Astrocyte (in vitro differentiated cells and primary cell): ENCODE measurements around the gene HEXIM2. TPM values are rescaled to one million over a fixed set of nuclear protein-coding genes. Genes with fewer than 3 reads are reported as not detected.

ENCODE experiments used
- DNase-seq: peaks from one replicate; pipeline ENCODE4 v3.0.0-alpha.2; 2010; ENCODE audit warnings: low read depth
- FAIRE-seq: peaks from 2 replicates; lab custom pipeline; 2011; peaks lifted over from hg19 to GRCh38; lab: Jason Lieb, UNC
- H2AFZ ChIP-seq: 2 replicates; pipeline ENCODE4 v1.6.0; 2012; ENCODE audit warnings: low read depth, low read length, inconsistent platforms
- H3K27ac ChIP-seq: 2 replicates; pipeline ENCODE4 v1.5.1; 2011; ENCODE audit warnings: low read depth, low read length, inconsistent platforms
- H3K27me3 ChIP-seq: 2 replicates; pipeline ENCODE4 v1.6.0; 2011; ENCODE audit warnings: low read length, inconsistent platforms; ENCODE audit not compliant: insufficient read depth
- H3K36me3 ChIP-seq: 2 replicates; pipeline ENCODE4 v1.5.1; 2011; ENCODE audit warnings: low read length, inconsistent platforms; ENCODE audit not compliant: insufficient read depth
- H3K4me1 ChIP-seq: 2 replicates; pipeline ENCODE4 v1.5.1; 2011; ENCODE audit warnings: low read length, inconsistent platforms; ENCODE audit not compliant: insufficient read depth
- H3K4me2 ChIP-seq: 2 replicates; pipeline ENCODE4 v1.6.0; 2012; ENCODE audit warnings: low read length, inconsistent platforms
- H3K4me3 ChIP-seq: 2 replicates; pipeline ENCODE4 v1.5.1; 2011; ENCODE audit warnings: low read depth, mild to moderate bottlenecking, low read length, inconsistent platforms; ENCODE audit not compliant: insufficient read depth
- H3K79me2 ChIP-seq: 2 replicates; pipeline ENCODE4 v1.6.0; 2012; ENCODE audit warnings: mild to moderate bottlenecking, low read length, inconsistent platforms; ENCODE audit not compliant: insufficient read depth
- H3K9ac ChIP-seq: 2 replicates; pipeline ENCODE4 v1.6.0; 2012; ENCODE audit warnings: mild to moderate bottlenecking, low read length, inconsistent platforms
- H3K9me3 ChIP-seq: 2 replicates; pipeline ENCODE4 v1.5.1; 2012; ENCODE audit warnings: low read depth, mild to moderate bottlenecking, low read length, inconsistent platforms; ENCODE audit not compliant: insufficient read depth
- H4K20me1 ChIP-seq: 2 replicates; pipeline ENCODE4 v1.6.0; 2012; ENCODE audit warnings: low read length, inconsistent platforms; ENCODE audit not compliant: insufficient read depth
- H3K27ac Mint-ChIP-seq: one replicate; pipeline ENCODE4 v1.8.0; 2021; ENCODE audit warnings: mild to moderate bottlenecking, mixed read lengths; ENCODE audit not compliant: unreplicated experiment
- H3K27me3 Mint-ChIP-seq: one replicate; pipeline ENCODE4 v1.8.0; 2021; ENCODE audit warnings: low read depth, mixed read lengths; ENCODE audit not compliant: unreplicated experiment
- H3K36me3 Mint-ChIP-seq: one replicate; pipeline ENCODE4 v1.8.0; 2021; ENCODE audit warnings: low read depth, mixed read lengths; ENCODE audit not compliant: unreplicated experiment
- H3K4me1 Mint-ChIP-seq: one replicate; pipeline ENCODE4 v1.8.0; 2021; ENCODE audit warnings: low read depth, mixed read lengths; ENCODE audit not compliant: unreplicated experiment
- H3K4me3 Mint-ChIP-seq: one replicate; pipeline ENCODE4 v1.8.0; 2021; ENCODE audit warnings: mild to moderate bottlenecking, moderate library complexity, mixed read lengths; ENCODE audit not compliant: unreplicated experiment
- H3K9me3 Mint-ChIP-seq: one replicate; pipeline ENCODE4 v1.8.0; 2021; ENCODE audit warnings: mild to moderate bottlenecking, mixed read lengths; ENCODE audit not compliant: unreplicated experiment
- CTCF ChIP-seq: IDR thresholded peaks from 2 replicates; pipeline ENCODE4 v1.5.1; 2011; ENCODE audit warnings: low read depth, mild to moderate bottlenecking, inconsistent platforms, low read length, moderate library complexity; ENCODE audit not compliant: insufficient read depth
- EZH2 ChIP-seq: IDR thresholded peaks from 2 replicates; pipeline ENCODE4 v1.6.1; 2012; ENCODE audit warnings: mild to moderate bottlenecking, low read length, inconsistent platforms; ENCODE audit not compliant: insufficient read depth
- total RNA-seq: library from RNA; stranded (reverse); gene quantifications from 2 replicates; pipeline ENCODE4 v1.2.1, GENCODE V29; 2021

The HEXIM2 gene
- total RNA-seq, 1 donor from 2014 or later, result 9.0 TPM

DNA sequence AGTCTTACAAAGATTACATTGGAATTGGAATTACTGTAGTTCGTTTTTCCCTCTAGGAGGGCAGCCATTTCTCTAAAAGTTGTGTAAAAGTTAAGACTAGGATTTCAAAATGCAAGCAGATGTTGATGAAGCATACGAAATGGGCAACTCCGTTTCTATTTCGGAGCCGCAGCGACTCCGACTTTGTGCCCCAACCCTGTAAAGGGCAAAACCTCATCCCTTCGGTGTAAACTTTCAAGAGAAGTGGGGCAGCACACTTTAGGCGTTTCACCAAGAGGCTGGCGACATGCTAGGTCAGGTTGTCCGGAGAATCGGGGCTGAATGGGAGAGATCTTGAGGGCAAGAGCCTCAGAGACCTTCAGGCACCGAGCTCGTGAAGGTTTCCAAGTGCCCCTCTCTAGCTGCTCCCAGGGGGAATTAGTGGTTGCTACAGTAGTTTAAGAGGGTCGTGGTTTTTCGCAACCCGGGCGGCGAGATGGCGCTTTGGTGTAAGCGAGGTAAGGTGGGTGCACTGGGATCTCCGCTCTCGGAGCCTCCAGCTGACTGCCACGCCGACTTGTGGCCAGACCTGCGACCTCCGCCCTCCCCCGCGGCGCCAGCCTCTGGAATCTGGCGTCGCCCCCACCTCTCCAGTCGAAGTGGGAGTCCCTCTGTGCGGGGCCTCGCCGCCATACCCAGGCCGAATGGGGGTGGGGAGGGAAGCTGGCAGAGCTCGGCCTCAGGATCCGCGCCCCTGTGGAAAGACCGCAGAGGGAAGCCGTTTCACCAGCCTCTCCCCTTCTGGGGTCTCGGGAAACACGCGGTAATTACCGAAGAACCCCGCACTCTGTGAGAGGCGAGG is 1.0 kb upstream of the HEXIM2 start:
- Histone ChIP-seq H3K9me3 (no peaks in the 10 kb centered on the region), H4K20me1 (peaks cover 6% of the 10 kb centered on the region), H3K27ac (peak overlapping the region; percentile 98), H3K79me2 (peaks cover 43% of the 10 kb centered on the region), H3K27me3 (no peaks in the 10 kb centered on the region), H3K4me3 (peak overlapping the region; percentile 81), H2AFZ (peak overlapping the region; percentile 15), H3K4me2 (peak overlapping the region; percentile 93), H3K4me1 (peaks cover 18% of the 10 kb centered on the region), H3K9ac (peak overlapping the region; percentile 99), H3K36me3 (no peaks in the 10 kb centered on the region)
- H3K27ac Mint-ChIP-seq, result peak overlapping the region; percentile 99
- peaks cover 4% of the 10 kb centered on the region for H3K36me3 Mint-ChIP-seq
- TF ChIP-seq CTCF, result no peak
- TF ChIP-seq EZH2, result no peak
- H3K27me3 Mint-ChIP-seq, result no peaks in the 10 kb centered on the region
- no peaks in the 10 kb centered on the region for H3K9me3 Mint-ChIP-seq
- peak overlapping the region; percentile 96 for H3K4me3 Mint-ChIP-seq
- H3K4me1 Mint-ChIP-seq, result peaks cover 20% of the 10 kb centered on the region
- FAIRE-seq (no peak), DNase-seq (peak; percentile 57)

DNA sequence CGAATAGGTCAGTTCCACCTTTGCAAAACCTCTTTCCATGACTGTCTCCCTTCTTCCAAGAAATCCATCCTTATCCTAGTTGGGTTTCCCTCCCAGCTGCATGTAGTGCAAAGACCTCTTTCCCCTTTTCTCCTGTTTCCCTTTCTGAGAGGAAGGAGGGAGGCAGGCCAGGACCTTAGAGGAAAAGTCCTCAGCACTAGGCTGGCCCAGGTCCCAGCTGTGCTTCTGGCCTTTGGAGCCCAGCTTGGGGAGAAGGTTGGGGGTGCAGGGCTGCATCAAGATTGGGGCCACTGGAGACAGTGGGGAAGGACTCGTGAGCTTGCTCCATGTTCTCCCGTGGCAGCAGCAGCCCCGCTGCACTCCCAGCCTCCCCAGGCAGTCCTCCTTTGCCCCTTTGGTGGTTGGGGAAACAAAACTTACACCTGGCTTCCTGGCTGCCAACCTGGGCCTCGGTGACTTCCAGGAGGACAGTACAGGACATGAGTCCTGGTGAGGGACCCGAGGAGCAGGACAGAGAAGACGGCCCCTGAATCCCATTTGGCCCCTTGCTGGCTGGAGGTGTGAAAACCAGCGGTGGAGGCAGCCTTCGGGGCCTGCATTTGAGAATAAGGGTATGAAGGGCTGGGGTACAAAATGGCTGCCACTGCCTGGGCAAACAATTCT is 481 bp downstream of the HEXIM2 start:
- Histone ChIP-seq H4K20me1 (peaks cover 6% of the 10 kb centered on the region), H3K4me1 (peaks cover 18% of the 10 kb centered on the region), H3K79me2 (peaks cover 36% of the 10 kb centered on the region), H3K9ac (no peak overlapping the region), H3K4me2 (peak overlapping the region; percentile 80), H3K4me3 (peak overlapping the region; percentile 13), H3K36me3 (no peaks in the 10 kb centered on the region), H3K27ac (no peak overlapping the region), H2AFZ (peak overlapping the region; percentile 58), H3K27me3 (no peaks in the 10 kb centered on the region), H3K9me3 (no peaks in the 10 kb centered on the region)
- no peak for DNase-seq
- Mint-ChIP-seq H3K4me1 (peaks cover 20% of the 10 kb centered on the region), H3K27me3 (no peaks in the 10 kb centered on the region), H3K9me3 (no peaks in the 10 kb centered on the region), H3K4me3 (peak overlapping the region; percentile 96), H3K27ac (no peak overlapping the region), H3K36me3 (peaks cover 4% of the 10 kb centered on the region)
- TF ChIP-seq EZH2 (no peak), CTCF (no peak)
- FAIRE-seq, result no peak
